ENCODE results near the gene SLC49A3. TPM values are rescaled to one million over a fixed set of nuclear protein-coding genes. Genes with fewer than 3 reads are reported as not detected.

SLC49A3 gene
- polyA plus RNA-seq, 1 donor (not counting 4 experiments of a cell fraction or from before 2014, with no cell fraction given) = 0.04 TPM

- Histone ChIP-seq H3K27ac (ENCODE audit: control insufficient read depth, insufficient read depth, low read length) (no peak overlapping the region), H4K20me1 (ENCODE audit: control insufficient read depth, extremely low read depth, insufficient read depth, low read length) (peaks cover 4% of the 10 kb centered on the region), H3K9ac (ENCODE audit: control insufficient read depth, extremely low read depth, insufficient read depth, low read length) (no peak overlapping the region), H3K79me2 (ENCODE audit: control insufficient read depth, insufficient read depth, low read length) (peaks cover 62% of the 10 kb centered on the region), H3K9me3 (ENCODE audit: control insufficient read depth, low read depth, low read length) (no peaks in the 10 kb centered on the region), H3K4me1 (ENCODE audit: control insufficient read depth, extremely low read depth, insufficient read depth, low read length) (peaks cover 14% of the 10 kb centered on the region), H3K4me2 (ENCODE audit: control insufficient read depth, extremely low read depth, insufficient read depth, low read depth, low read length) (no peak overlapping the region), H3K27me3 (ENCODE audit: control insufficient read depth, extremely low read depth, insufficient read depth, low read length) (no peaks in the 10 kb centered on the region), H3K4me3 (ENCODE audit: control insufficient read depth in 2 of 3, extremely low read depth in 1 of 3, insufficient read depth in 2 of 3, low read depth in 1 of 3, low read length in 3 of 3) (no peak overlapping the region), H3K9me1 (ENCODE audit: control insufficient read depth, extremely low read depth, insufficient read depth, low read length) (peaks cover 4% of the 10 kb centered on the region), H2AFZ (ENCODE audit: control insufficient read depth, low read length) (no peak overlapping the region), H3K36me3 (ENCODE audit: control insufficient read depth in 2 of 2, extremely low read depth in 1 of 2, insufficient read depth in 2 of 2, low read length in 2 of 2) (peaks cover 5 to 6% of the 10 kb centered on the region in 2 experiments)
- TF ChIP-seq EZH2 (IDR thresholded peaks at IDR 0.05; ENCODE audit: low read length) (no peak), CTCF (optimal IDR thresholded peaks at IDR 0.05 in 1 of 3, IDR thresholded peaks at IDR 0.05 in 1 of 3, conservative IDR thresholded peaks at IDR 0.05 in 1 of 3; ENCODE audit: extremely low read depth in 1 of 3, insufficient read depth in 2 of 3, low read length in 3 of 3) (no peak)
- dilution Hi-C loops (cut with MboI; ENCODE audit: extremely low pct_ligation_motif_present, low sequenced_read_pairs) = no loop called here
- FAIRE-seq (no peak), DNase-seq (ENCODE audit: low read depth, low spot score) (no peak)
Observed at GRCh38 chr4:708631-708933, 19.6 kb upstream of the SLC49A3 start.

- Histone ChIP-seq H3K27ac (ENCODE audit: control insufficient read depth, insufficient read depth, low read length) (no peak overlapping the region), H3K4me1 (ENCODE audit: control insufficient read depth, extremely low read depth, insufficient read depth, low read length) (peaks cover 14% of the 10 kb centered on the region), H3K9me3 (ENCODE audit: control insufficient read depth, low read depth, low read length) (no peaks in the 10 kb centered on the region), H3K27me3 (ENCODE audit: control insufficient read depth, extremely low read depth, insufficient read depth, low read length) (no peaks in the 10 kb centered on the region), H3K9me1 (ENCODE audit: control insufficient read depth, extremely low read depth, insufficient read depth, low read length) (peaks cover 4% of the 10 kb centered on the region), H3K36me3 (ENCODE audit: control insufficient read depth in 2 of 2, extremely low read depth in 1 of 2, insufficient read depth in 2 of 2, low read length in 2 of 2) (peaks cover 5 to 6% of the 10 kb centered on the region in 2 experiments), H3K4me3 (ENCODE audit: control insufficient read depth in 2 of 3, extremely low read depth in 1 of 3, insufficient read depth in 2 of 3, low read depth in 1 of 3, low read length in 3 of 3) (no peak overlapping the region), H2AFZ (ENCODE audit: control insufficient read depth, low read length) (no peak overlapping the region), H4K20me1 (ENCODE audit: control insufficient read depth, extremely low read depth, insufficient read depth, low read length) (peaks cover under 1% of the 10 kb centered on the region), H3K4me2 (ENCODE audit: control insufficient read depth, extremely low read depth, insufficient read depth, low read depth, low read length) (no peak overlapping the region), H3K9ac (ENCODE audit: control insufficient read depth, extremely low read depth, insufficient read depth, low read length) (no peak overlapping the region), H3K79me2 (ENCODE audit: control insufficient read depth, insufficient read depth, low read length) (peaks cover 57% of the 10 kb centered on the region)
- DNase-seq (ENCODE audit: low read depth, low spot score) = no peak
- dilution Hi-C loops (cut with MboI; ENCODE audit: extremely low pct_ligation_motif_present, low sequenced_read_pairs) = no loop called here
- no peak for FAIRE-seq
- no peak for TF ChIP-seq EZH2 (IDR thresholded peaks at IDR 0.05; ENCODE audit: low read length)
- TF ChIP-seq CTCF (optimal IDR thresholded peaks at IDR 0.05 in 1 of 3, IDR thresholded peaks at IDR 0.05 in 1 of 3, conservative IDR thresholded peaks at IDR 0.05 in 1 of 3; ENCODE audit: extremely low read depth in 1 of 3, insufficient read depth in 2 of 3, low read length in 3 of 3) = no peak
Observed at GRCh38 chr4:707929-708630, 19.1 kb upstream of the SLC49A3 start.
